IPS DF 6.9 (cell line): ENCODE data around the gene ARAP3.

Experiments
- DNase-seq: peaks from one replicate; pipeline ENCODE4 v3.0.0-alpha.2; 2013; ENCODE audit warnings: low read depth, low spot score
- H3K27ac ChIP-seq: one replicate; pipeline ENCODE4 v1.5.1; 2013; ENCODE audit warnings: low read length, control low read depth
- H3K27me3 ChIP-seq: 2 replicates; pipeline ENCODE4 v1.6.1; 2013; ENCODE audit warnings: mild to moderate bottlenecking, low read length; ENCODE audit not compliant: control insufficient read depth, insufficient read depth
- H3K36me3 ChIP-seq: 2 replicates; pipeline ENCODE4 v1.6.1; 2013; ENCODE audit warnings: low read length; ENCODE audit not compliant: control insufficient read depth, insufficient read depth
- H3K4me1 ChIP-seq: 2 replicates; pipeline ENCODE4 v1.6.1; 2013; ENCODE audit warnings: low read length; ENCODE audit not compliant: control insufficient read depth, insufficient read depth
- H3K4me3 ChIP-seq: 2 replicates; pipeline ENCODE4 v1.5.1; 2013; ENCODE audit warnings: mild to moderate bottlenecking, low read length
- H3K9me3 ChIP-seq: 2 replicates; pipeline ENCODE4 v1.6.1; 2013; ENCODE audit warnings: low read length, inconsistent platforms; ENCODE audit not compliant: control insufficient read depth, insufficient read depth
- WGBS: extraction: QIAGEN DNeasy Blood & Tissue Kit; methylation state at CpG from one replicate; pipeline ENCODE4 v1.1.7; 2013; ENCODE audit warnings: mixed read lengths, missing lambda C conversion rate; ENCODE audit not compliant: insufficient read length, insufficient coverage; 5-methylcytosine and 5-hydroxymethylcytosine counted together

The ARAP3 gene

GRCh38 chr5:141701360-141702119 lies 19.5 kb upstream of the ARAP3 start:
- Histone ChIP-seq H3K36me3 (no peaks in the 10 kb centered on the region), H3K4me3 (no peak overlapping the region), H3K27me3 (peaks cover 10% of the 10 kb centered on the region; the same call in 1 of the 2 replicates), H3K9me3 (no peaks in the 10 kb centered on the region), H3K27ac (no peak overlapping the region), H3K4me1 (0 out of 2 replicates have a peak, but pooled peaks cover 1% of the 10 kb centered on the region)
- WGBS: no CpG with 5 or more reads among the region's 16 CpGs
- DNase-seq: no peak

GRCh38 chr5:141697586-141697985 lies 15.6 kb upstream of the ARAP3 start:
- DNase-seq: no peak
- Histone ChIP-seq H3K27ac (no peak overlapping the region), H3K4me3 (no peak overlapping the region), H3K9me3 (no peaks in the 10 kb centered on the region), H3K36me3 (no peaks in the 10 kb centered on the region), H3K4me1 (peaks cover 4% of the 10 kb centered on the region; the same call in 1 of the 2 replicates), H3K27me3 (no peaks in the 10 kb centered on the region; the same call in 1 of the 2 replicates)
- WGBS: no CpG with 5 or more reads among the region's 3 CpGs

- no peak for DNase-seq
Observed at GRCh38 chr5:141696431-141696830, 14.4 kb upstream of the ARAP3 start.

GRCh38 chr5:141695627-141696215 lies 13.7 kb upstream of the ARAP3 start:
- peaks cover 4% of the 10 kb centered on the region; the same call in 1 of the 2 replicates for H3K4me1 ChIP-seq
- H3K9me3 ChIP-seq: no peaks in the 10 kb centered on the region
- no peaks in the 10 kb centered on the region for H3K27me3 ChIP-seq
- WGBS: no CpG with 5 or more reads among the region's 11 CpGs
- no peaks in the 10 kb centered on the region for H3K36me3 ChIP-seq
- no peak overlapping the region for H3K27ac ChIP-seq
- H3K4me3 ChIP-seq: no peak overlapping the region
- no peak for DNase-seq

More at GRCh38 chr5:141696431-141696830, 14.4 kb upstream of the ARAP3 start:
- H3K27me3 ChIP-seq: no peaks in the 10 kb centered on the region
- no peaks in the 10 kb centered on the region for H3K36me3 ChIP-seq
- no peak overlapping the region for H3K4me3 ChIP-seq
- no peak overlapping the region for H3K27ac ChIP-seq
- peaks cover 4% of the 10 kb centered on the region; the same call in 1 of the 2 replicates for H3K4me1 ChIP-seq
- WGBS: no CpG with 5 or more reads among the region's 2 CpGs
- no peaks in the 10 kb centered on the region for H3K9me3 ChIP-seq

- H3K27me3 ChIP-seq: no peaks in the 10 kb centered on the region
- WGBS: no CpG with 5 or more reads among the region's 5 CpGs
Observed at GRCh38 chr5:141694479-141694878, 12.4 kb upstream of the ARAP3 start.

GRCh38 chr5:141692919-141693725 lies 11.1 kb upstream of the ARAP3 start:
- Histone ChIP-seq H3K36me3 (no peaks in the 10 kb centered on the region), H3K27ac (no peak overlapping the region), H3K27me3 (no peaks in the 10 kb centered on the region), H3K4me3 (no peak overlapping the region), H3K4me1 (peaks cover 4% of the 10 kb centered on the region; the same call in 1 of the 2 replicates), H3K9me3 (no peaks in the 10 kb centered on the region)
- no peak for DNase-seq
- WGBS: no CpG with 5 or more reads among the region's 25 CpGs

More at GRCh38 chr5:141694479-141694878, 12.4 kb upstream of the ARAP3 start:
- H3K27ac ChIP-seq: no peak overlapping the region
- H3K4me1 ChIP-seq: peaks cover 4% of the 10 kb centered on the region; the same call in 1 of the 2 replicates
- H3K9me3 ChIP-seq: no peaks in the 10 kb centered on the region
- H3K4me3 ChIP-seq: no peak overlapping the region
- DNase-seq: no peak
- H3K36me3 ChIP-seq: no peaks in the 10 kb centered on the region

GRCh38 chr5:141692533-141692888 lies 10.5 kb upstream of the ARAP3 start:
- no CpG with 5 or more reads among the region's 5 CpGs for WGBS
- Histone ChIP-seq H3K9me3 (no peaks in the 10 kb centered on the region), H3K4me1 (peaks cover 4% of the 10 kb centered on the region; the same call in 1 of the 2 replicates), H3K27ac (no peak overlapping the region), H3K36me3 (no peaks in the 10 kb centered on the region), H3K4me3 (peak overlapping the region; percentile 39; the same call in 1 of the 2 replicates), H3K27me3 (no peaks in the 10 kb centered on the region)
- DNase-seq: no peak

- H3K4me1 ChIP-seq: peaks cover 4% of the 10 kb centered on the region; the same call in 1 of the 2 replicates
- WGBS: no CpG with 5 or more reads among the region's 30 CpGs
- H3K36me3 ChIP-seq: no peaks in the 10 kb centered on the region
- H3K4me3 ChIP-seq: peak overlapping the region; percentile 39; the same call in 1 of the 2 replicates
- no peak overlapping the region for H3K27ac ChIP-seq
- DNase-seq: no peak
- no peaks in the 10 kb centered on the region for H3K27me3 ChIP-seq
- no peaks in the 10 kb centered on the region for H3K9me3 ChIP-seq
Observed at GRCh38 chr5:141691867-141692532, 10.0 kb upstream of the ARAP3 start.

GRCh38 chr5:141691286-141691866 lies 9.3 kb upstream of the ARAP3 start:
- H3K27ac ChIP-seq: no peak overlapping the region
- H3K4me3 ChIP-seq: no peak overlapping the region
- WGBS: no CpG with 5 or more reads among the region's 9 CpGs
- H3K27me3 ChIP-seq: no peaks in the 10 kb centered on the region
- no peaks in the 10 kb centered on the region for H3K36me3 ChIP-seq
- peaks cover 6% of the 10 kb centered on the region; the same call in 1 of the 2 replicates for H3K4me1 ChIP-seq
- H3K9me3 ChIP-seq: no peaks in the 10 kb centered on the region
- no peak for DNase-seq
